ENCODE measurements around the gene CYP24A1.

- TF ChIP-seq, protein P1, sequence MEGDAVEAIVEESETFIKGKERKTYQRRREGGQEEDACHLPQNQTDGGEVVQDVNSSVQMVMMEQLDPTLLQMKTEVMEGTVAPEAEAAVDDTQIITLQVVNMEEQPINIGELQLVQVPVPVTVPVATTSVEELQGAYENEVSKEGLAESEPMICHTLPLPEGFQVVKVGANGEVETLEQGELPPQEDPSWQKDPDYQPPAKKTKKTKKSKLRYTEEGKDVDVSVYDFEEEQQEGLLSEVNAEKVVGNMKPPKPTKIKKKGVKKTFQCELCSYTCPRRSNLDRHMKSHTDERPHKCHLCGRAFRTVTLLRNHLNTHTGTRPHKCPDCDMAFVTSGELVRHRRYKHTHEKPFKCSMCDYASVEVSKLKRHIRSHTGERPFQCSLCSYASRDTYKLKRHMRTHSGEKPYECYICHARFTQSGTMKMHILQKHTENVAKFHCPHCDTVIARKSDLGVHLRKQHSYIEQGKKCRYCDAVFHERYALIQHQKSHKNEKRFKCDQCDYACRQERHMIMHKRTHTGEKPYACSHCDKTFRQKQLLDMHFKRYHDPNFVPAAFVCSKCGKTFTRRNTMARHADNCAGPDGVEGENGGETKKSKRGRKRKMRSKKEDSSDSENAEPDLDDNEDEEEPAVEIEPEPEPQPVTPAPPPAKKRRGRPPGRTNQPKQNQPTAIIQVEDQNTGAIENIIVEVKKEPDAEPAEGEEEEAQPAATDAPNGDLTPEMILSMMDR (IDR thresholded peaks at IDR 0.05), result no peak
- TF ChIP-seq POLR2A (IDR thresholded peaks at IDR 0.05), result no peak
Observed at GRCh38 chr20:54127855-54128574, 45.8 kb downstream of the CYP24A1 start.

Measured in prostate gland (tissue), 2 donors.